Endodermal cell (in vitro differentiated cells): ENCODE measurements around the gene TMEM116. TPM values are rescaled to one million over a fixed set of nuclear protein-coding genes. Genes with fewer than 3 reads are reported as not detected.
"Not testable (repeated sequence)": the region's sequence is repeated elsewhere in the genome, so short reads cannot be mapped to it uniquely, and the experiment has no call there.

ENCODE experiments used
- DNase-seq: peaks from one replicate; pipeline ENCODE4 v3.0.0-alpha.2; 2017
- H3K27ac ChIP-seq: 2 replicates; pipeline ENCODE4 v1.5.1; 2013; ENCODE audit warnings: mild to moderate bottlenecking, low read depth, low read length, moderate library complexity
- H3K27me3 ChIP-seq: 2 replicates; pipeline ENCODE4 v1.6.1; 2013; ENCODE audit warnings: mild to moderate bottlenecking, low read length, moderate library complexity; ENCODE audit not compliant: insufficient read depth, control insufficient read depth, poor library complexity, severe bottlenecking
- H3K36me3 ChIP-seq: 2 replicates; pipeline ENCODE4 v1.7.0; 2013; ENCODE audit warnings: mild to moderate bottlenecking, low read length, moderate library complexity; ENCODE audit not compliant: control insufficient read depth, insufficient read depth
- H3K4me1 ChIP-seq: one replicate; pipeline ENCODE4 v1.7.0; 2013; ENCODE audit warnings: low read length; ENCODE audit not compliant: control insufficient read depth, insufficient read depth
- H3K4me3 ChIP-seq: 2 replicates; pipeline ENCODE4 v1.5.1; 2013; ENCODE audit warnings: mild to moderate bottlenecking, low read length, moderate library complexity
- H3K9ac ChIP-seq: 2 replicates; pipeline ENCODE4 v1.6.1; 2013; ENCODE audit warnings: mild to moderate bottlenecking, low read length, moderate library complexity; ENCODE audit not compliant: poor library complexity, severe bottlenecking; ENCODE audit errors: extremely low read depth
- H3K9me3 ChIP-seq: 2 replicates; pipeline ENCODE4 v1.6.1; 2013; ENCODE audit warnings: mild to moderate bottlenecking, low read length, moderate library complexity; ENCODE audit not compliant: control insufficient read depth
- H3K27ac Mint-ChIP-seq: 2 replicates; pipeline ENCODE4 v1.8.0; 2020; ENCODE audit warnings: mixed read lengths
- H3K27me3 Mint-ChIP-seq: 2 replicates; pipeline ENCODE4 v1.8.0; 2021; ENCODE audit warnings: mild to moderate bottlenecking, mixed read lengths; ENCODE audit not compliant: insufficient read depth
- H3K36me3 Mint-ChIP-seq: 2 replicates; pipeline ENCODE4 v1.8.0; 2020; ENCODE audit warnings: low read depth, mixed read lengths
- H3K4me1 Mint-ChIP-seq: 2 replicates; pipeline ENCODE4 v1.8.0; 2020; ENCODE audit warnings: mixed read lengths
- H3K4me3 Mint-ChIP-seq: 2 replicates; pipeline ENCODE4 v1.8.0; 2020; ENCODE audit warnings: mild to moderate bottlenecking, moderate library complexity, mixed read lengths
- H3K9me3 Mint-ChIP-seq: 2 replicates; pipeline ENCODE4 v1.8.0; 2020; ENCODE audit warnings: mild to moderate bottlenecking, mixed read lengths
- CTCF ChIP-seq: fragments of 200-600 bp; sonication (generic); conservative IDR thresholded peaks from 2 replicates; pipeline ENCODE4 v1.5.0; 2021; ENCODE audit warnings: antibody characterized with exemption, mild to moderate bottlenecking
- WGBS, 2 experiments: methylation state at CpG; one replicate each; pipeline versions ENCODE4 v1.1.5 to v1.1.7; 2013; ENCODE audit warnings: missing lambda C conversion rate in 2 of 2, mixed read lengths in 1 of 2; ENCODE audit not compliant: insufficient coverage in 1 of 2, insufficient read length in 1 of 2; 5-methylcytosine and 5-hydroxymethylcytosine counted together
- total RNA-seq, 2 donors: library from RNA; stranded (reverse); fragmentation: NEBNext Ultra II Directional in 1 of 2; extraction: Animal tissue kit (Norgen Biotek cat#: 25700) in 1 of 2; gene quantifications; 2 replicates in 1 of 2; 3 replicates in 1 of 2; pipeline ENCODE4 v1.2.1, GENCODE V29; 2021

Gene TMEM116
- total RNA-seq, 2 donors from 2014 or later, result 13.1 to 17.0 TPM

- Histone ChIP-seq H3K36me3 (peaks cover 12% of the 10 kb centered on the region), H3K4me1 (no peaks in the 10 kb centered on the region), H3K27ac (no peak overlapping the region), H3K4me3 (no peak overlapping the region), H3K27me3 (no peaks in the 10 kb centered on the region), H3K9me3 (peaks cover 9% of the 10 kb centered on the region), H3K9ac (no peak overlapping the region)
- TF ChIP-seq CTCF, result no peak
- Mint-ChIP-seq H3K9me3 (peaks cover 3% of the 10 kb centered on the region), H3K4me1 (peaks cover 7% of the 10 kb centered on the region), H3K4me3 (no peak overlapping the region), H3K27ac (no peak overlapping the region), H3K36me3 (peaks cover 12% of the 10 kb centered on the region), H3K27me3 (no peaks in the 10 kb centered on the region)
- 96 to 100% methylated on average over 2 to 3 of the region's 3 CpGs for WGBS, 2 experiments
- DNase-seq, result no peak
Measured at GRCh38 chr12:112004041-112004440, 8.9 kb downstream of the TMEM116 start.

GRCh38 chr12:112001576-112001975 lies 11.4 kb downstream of the TMEM116 start:
- Mint-ChIP-seq H3K27me3 (no peaks in the 10 kb centered on the region), H3K36me3 (peaks cover 12% of the 10 kb centered on the region), H3K27ac (no peak overlapping the region), H3K4me3 (no peak overlapping the region), H3K9me3 (peaks cover 3% of the 10 kb centered on the region), H3K4me1 (peaks cover 7% of the 10 kb centered on the region)
- peaks cover 9% of the 10 kb centered on the region for H3K9me3 ChIP-seq
- peaks cover 12% of the 10 kb centered on the region for H3K36me3 ChIP-seq
- H3K27ac ChIP-seq, result no peak overlapping the region
- H3K27me3 ChIP-seq, result no peaks in the 10 kb centered on the region
- H3K4me3 ChIP-seq, result no peak overlapping the region
- no peak for DNase-seq
- no peak overlapping the region for H3K9ac ChIP-seq
- no peaks in the 10 kb centered on the region for H3K4me1 ChIP-seq
- no peak for TF ChIP-seq CTCF

- Histone ChIP-seq H3K4me3 (no peak overlapping the region), H3K9me3 (peaks cover 9% of the 10 kb centered on the region), H3K36me3 (peaks cover 12% of the 10 kb centered on the region), H3K27ac (no peak overlapping the region), H3K9ac (no peak overlapping the region), H3K4me1 (no peaks in the 10 kb centered on the region), H3K27me3 (no peaks in the 10 kb centered on the region)
- no peak overlapping the region for H3K4me3 Mint-ChIP-seq
- H3K9me3 Mint-ChIP-seq, result peaks cover 3% of the 10 kb centered on the region
- no peak for DNase-seq
- no peak overlapping the region for H3K27ac Mint-ChIP-seq
- 87 to 89% methylated on average over 3 to 8 of the region's 8 CpGs for WGBS, 2 experiments
- H3K36me3 Mint-ChIP-seq, result peaks cover 12% of the 10 kb centered on the region
- no peaks in the 10 kb centered on the region for H3K27me3 Mint-ChIP-seq
- no peak for TF ChIP-seq CTCF
- peaks cover 4% of the 10 kb centered on the region for H3K4me1 Mint-ChIP-seq
Measured at GRCh38 chr12:112000820-112001219, 12.1 kb downstream of the TMEM116 start.

- H3K9me3 Mint-ChIP-seq, H3K27me3 Mint-ChIP-seq, H3K4me3 ChIP-seq, H3K27me3 ChIP-seq, H3K4me1 Mint-ChIP-seq, H3K27ac ChIP-seq, H3K4me3 Mint-ChIP-seq, H3K9ac ChIP-seq, H3K4me1 ChIP-seq, H3K27ac Mint-ChIP-seq, DNase-seq, H3K9me3 ChIP-seq: not testable (repeated sequence)
- peaks cover 12% of the 10 kb centered on the region for H3K36me3 ChIP-seq
- peaks cover 14% of the 10 kb centered on the region for H3K36me3 Mint-ChIP-seq
- WGBS, 2 experiments, result 95 to 97% methylated on average over 7 to 9 of the region's 9 CpGs
Measured at GRCh38 chr12:111999129-111999528, 13.8 kb downstream of the TMEM116 start.
